SU-DHL-6 (cell line): ENCODE results near the gene SEC16A.

Experiments used
- EZH2phosphoT487 ChIP-seq: fragments of 200-600 bp; sonication (generic), shearing (Covaris generic); conservative IDR thresholded peaks from 2 replicates; pipeline ENCODE4 v1.6.1; 2018; ENCODE audit warnings: mild to moderate bottlenecking, antibody characterized with exemption, low read length, moderate library complexity, mixed read lengths
- TF ChIP-seq, protein P1 (sequence below): fragments of 200-600 bp; sonication (generic); IDR thresholded peaks from one replicate; pipeline ENCODE4 v1.5.1; 2017; ENCODE audit warnings: antibody characterized with exemption, mild to moderate bottlenecking, low read length, moderate library complexity; ENCODE audit not compliant: insufficient read depth, poor library complexity, severe bottlenecking

DNA sequence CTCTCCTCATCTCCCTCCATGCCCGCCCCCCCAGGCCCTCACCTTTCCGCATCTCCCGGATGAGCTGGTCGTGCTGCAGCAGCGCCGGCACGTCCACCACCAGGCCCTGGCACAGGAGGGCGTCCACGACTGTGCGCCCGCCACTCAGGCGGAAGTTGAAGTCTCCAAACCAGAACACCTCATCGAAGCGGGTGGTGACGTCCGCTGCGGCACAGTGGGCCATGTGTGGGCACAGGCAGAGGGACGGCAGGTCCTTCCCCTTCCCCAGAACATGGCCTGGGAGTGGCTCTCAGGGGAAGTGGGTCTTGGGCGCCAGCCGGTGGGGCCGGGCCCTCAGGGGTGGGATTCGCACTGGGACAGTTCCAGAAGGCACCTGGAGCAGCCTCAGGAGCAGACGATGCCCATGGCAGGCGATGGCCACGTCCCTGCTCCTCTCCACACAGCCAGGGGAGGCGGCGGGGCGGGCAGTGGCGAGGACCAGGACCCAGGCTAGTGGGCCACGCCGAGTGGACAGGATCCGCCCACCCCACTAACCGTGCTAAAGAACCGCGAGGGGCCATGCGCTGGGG is 51.0 kb downstream of the SEC16A start:
- TF ChIP-seq, protein P1, sequence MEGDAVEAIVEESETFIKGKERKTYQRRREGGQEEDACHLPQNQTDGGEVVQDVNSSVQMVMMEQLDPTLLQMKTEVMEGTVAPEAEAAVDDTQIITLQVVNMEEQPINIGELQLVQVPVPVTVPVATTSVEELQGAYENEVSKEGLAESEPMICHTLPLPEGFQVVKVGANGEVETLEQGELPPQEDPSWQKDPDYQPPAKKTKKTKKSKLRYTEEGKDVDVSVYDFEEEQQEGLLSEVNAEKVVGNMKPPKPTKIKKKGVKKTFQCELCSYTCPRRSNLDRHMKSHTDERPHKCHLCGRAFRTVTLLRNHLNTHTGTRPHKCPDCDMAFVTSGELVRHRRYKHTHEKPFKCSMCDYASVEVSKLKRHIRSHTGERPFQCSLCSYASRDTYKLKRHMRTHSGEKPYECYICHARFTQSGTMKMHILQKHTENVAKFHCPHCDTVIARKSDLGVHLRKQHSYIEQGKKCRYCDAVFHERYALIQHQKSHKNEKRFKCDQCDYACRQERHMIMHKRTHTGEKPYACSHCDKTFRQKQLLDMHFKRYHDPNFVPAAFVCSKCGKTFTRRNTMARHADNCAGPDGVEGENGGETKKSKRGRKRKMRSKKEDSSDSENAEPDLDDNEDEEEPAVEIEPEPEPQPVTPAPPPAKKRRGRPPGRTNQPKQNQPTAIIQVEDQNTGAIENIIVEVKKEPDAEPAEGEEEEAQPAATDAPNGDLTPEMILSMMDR = no peak
- no peak for TF ChIP-seq EZH2phosphoT487
